ENCODE measurements around the gene IL34. TPM values are rescaled to one million over a fixed set of nuclear protein-coding genes. Genes with fewer than 3 reads are reported as not detected.
A peak's percentile ranks its signal among the peaks of the same experiment; 100 is the strongest.

The IL34 gene
- polyA plus RNA-seq, 1 experiment, result 0.70 TPM

DNA sequence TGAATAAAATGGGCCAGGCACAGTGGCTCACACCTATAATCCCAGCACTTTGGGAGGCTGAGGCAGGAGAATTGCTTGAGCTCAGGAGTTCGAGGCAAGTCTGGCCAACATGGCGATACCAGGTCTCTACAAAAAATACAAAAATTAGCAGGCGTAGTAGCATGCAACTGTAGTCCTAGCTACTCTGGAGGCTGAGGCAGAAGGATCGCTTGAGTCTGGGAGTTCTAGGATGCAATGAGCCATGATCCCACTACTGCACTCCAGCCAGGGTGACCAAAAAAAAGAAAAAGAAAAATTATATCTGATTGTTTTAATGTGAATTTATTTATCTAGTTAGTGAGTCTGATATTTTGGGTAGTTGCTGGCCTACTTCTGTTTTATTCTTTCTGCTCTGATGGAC, 7.0 kb downstream of the IL34 start:
- ChIA-PET CTCF (interaction anchor here (0.6 to 5.8 kb wide), 28 partner anchors 12 to 329 kb away, joined by 3 to 63 read pairs (median 7); no protein-coding TSS in a partner anchor), POLR2A (no interaction called here)
- Histone ChIP-seq H3K36me3 (ENCODE audit: control insufficient read depth, insufficient read depth, low read length) (no peaks in the 10 kb centered on the region), H3K27me3 (ENCODE audit: control insufficient read depth, insufficient read depth, low read length) (no peaks in the 10 kb centered on the region), H3K4me3 (ENCODE audit: low read depth, low read length) (no peak overlapping the region)
- TF ChIP-seq, protein P1, sequence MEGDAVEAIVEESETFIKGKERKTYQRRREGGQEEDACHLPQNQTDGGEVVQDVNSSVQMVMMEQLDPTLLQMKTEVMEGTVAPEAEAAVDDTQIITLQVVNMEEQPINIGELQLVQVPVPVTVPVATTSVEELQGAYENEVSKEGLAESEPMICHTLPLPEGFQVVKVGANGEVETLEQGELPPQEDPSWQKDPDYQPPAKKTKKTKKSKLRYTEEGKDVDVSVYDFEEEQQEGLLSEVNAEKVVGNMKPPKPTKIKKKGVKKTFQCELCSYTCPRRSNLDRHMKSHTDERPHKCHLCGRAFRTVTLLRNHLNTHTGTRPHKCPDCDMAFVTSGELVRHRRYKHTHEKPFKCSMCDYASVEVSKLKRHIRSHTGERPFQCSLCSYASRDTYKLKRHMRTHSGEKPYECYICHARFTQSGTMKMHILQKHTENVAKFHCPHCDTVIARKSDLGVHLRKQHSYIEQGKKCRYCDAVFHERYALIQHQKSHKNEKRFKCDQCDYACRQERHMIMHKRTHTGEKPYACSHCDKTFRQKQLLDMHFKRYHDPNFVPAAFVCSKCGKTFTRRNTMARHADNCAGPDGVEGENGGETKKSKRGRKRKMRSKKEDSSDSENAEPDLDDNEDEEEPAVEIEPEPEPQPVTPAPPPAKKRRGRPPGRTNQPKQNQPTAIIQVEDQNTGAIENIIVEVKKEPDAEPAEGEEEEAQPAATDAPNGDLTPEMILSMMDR (IDR thresholded peaks at IDR 0.05; ENCODE audit: insufficient read depth, low read depth, low read length), result no peak
- no peak for DNase-seq (ENCODE audit: low read depth)

DNA sequence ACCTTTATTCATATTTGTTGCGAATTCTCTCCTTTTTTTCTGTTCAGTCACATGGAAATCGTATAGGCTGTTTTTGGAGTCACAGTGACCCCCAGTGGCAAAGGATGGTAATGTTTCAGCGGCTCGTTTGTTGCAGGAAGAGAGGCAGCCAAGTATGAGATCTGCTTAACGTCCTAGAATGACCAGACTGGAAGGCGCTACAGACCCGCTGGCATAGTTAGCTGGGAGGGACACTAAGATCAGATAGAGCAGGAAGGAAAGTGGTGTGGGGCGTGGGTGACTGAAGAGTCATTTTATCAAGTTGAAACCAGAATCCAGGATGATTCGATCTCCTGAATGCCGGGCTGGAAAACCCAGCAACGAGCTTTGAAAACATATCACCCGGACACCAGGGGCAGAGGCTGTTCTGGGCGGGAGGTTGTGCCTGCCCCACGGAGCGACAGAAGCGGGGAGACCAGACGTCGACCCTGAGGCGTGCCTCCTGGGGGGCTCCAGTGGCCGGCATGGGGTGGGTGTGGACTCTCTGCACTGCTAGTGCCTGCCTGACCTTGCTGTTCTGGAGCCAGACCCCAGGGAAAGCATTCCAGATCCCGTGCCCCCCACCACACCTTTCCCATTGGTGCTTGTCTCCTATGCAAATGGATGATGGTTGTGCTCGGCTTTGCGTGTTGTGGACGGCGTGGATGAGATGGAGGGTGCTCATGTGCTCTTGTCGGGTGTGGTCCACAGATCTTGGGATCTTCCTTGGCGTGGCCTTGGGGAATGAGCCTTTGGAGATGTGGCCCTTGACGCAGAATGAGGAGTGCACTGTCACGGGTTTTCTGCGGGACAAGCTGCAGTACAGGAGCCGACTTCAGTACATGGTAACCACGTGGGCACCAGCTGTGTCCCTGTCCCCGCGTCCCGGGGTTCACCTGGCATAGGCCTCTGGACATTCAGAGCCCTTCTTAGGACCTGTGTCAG, 7.7 kb downstream of the IL34 start:
- no peaks in the 10 kb centered on the region for H3K36me3 ChIP-seq (ENCODE audit: control insufficient read depth, insufficient read depth, low read length)
- peak overlapping the region; percentile 17; the same call in 1 of the 2 replicates for H3K4me3 ChIP-seq (ENCODE audit: low read depth, low read length)
- DNase-seq (ENCODE audit: low read depth), result peak; percentile 48
- POLR2A ChIA-PET, result no interaction called here
- no peaks in the 10 kb centered on the region for H3K27me3 ChIP-seq (ENCODE audit: control insufficient read depth, insufficient read depth, low read length)
- CTCF ChIA-PET, result interaction anchor here (0.6 to 5.8 kb wide), 41 partner anchors 12 to 329 kb away, joined by 3 to 63 read pairs (median 5); no protein-coding TSS in a partner anchor
- TF ChIP-seq, protein P1 (IDR thresholded peaks at IDR 0.05; ENCODE audit: insufficient read depth, low read depth, low read length), result peak; percentile 75

DNA sequence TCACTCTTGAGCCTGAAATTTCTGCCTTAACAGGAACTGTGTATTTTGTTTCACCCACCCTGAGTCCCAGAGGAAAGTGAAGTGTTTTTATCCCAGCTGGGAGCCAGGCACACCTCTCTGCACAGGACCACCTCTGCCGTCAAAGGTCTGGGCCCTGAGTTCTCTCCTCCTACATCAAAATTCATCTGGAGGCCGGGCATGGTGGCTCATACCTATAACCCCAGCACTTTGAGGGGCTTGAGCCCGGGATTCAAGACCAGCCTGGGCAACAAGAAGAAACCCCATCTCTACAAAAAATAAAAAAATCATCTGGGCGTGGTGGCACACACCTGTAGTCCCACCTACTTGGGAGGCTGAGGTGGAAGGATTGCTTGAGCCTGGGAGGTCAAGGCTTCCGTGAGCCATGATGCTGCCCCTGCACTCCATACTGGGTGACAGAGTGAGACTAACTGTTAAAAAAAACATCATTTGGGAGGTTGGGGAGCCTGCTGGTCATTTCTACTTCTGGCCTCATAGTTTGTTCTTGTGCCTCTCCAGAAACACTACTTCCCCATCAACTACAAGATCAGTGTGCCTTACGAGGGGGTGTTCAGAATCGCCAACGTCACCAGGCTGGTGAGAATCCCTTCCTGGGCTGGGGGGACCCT, 9.8 kb downstream of the IL34 start:
- ChIA-PET CTCF (interaction anchor here (0.7 to 5.8 kb wide), 3 partner anchors 113 to 286 kb away, joined by 3 to 63 read pairs (median 5); no protein-coding TSS in a partner anchor), POLR2A (no interaction called here)
- TF ChIP-seq, protein P1 (IDR thresholded peaks at IDR 0.05; ENCODE audit: insufficient read depth, low read depth, low read length), result no peak
- Histone ChIP-seq H3K27me3 (ENCODE audit: control insufficient read depth, insufficient read depth, low read length) (no peaks in the 10 kb centered on the region), H3K36me3 (ENCODE audit: control insufficient read depth, insufficient read depth, low read length) (no peaks in the 10 kb centered on the region), H3K4me3 (ENCODE audit: low read depth, low read length) (no peak overlapping the region)
- DNase-seq (ENCODE audit: low read depth), result no peak

DNA sequence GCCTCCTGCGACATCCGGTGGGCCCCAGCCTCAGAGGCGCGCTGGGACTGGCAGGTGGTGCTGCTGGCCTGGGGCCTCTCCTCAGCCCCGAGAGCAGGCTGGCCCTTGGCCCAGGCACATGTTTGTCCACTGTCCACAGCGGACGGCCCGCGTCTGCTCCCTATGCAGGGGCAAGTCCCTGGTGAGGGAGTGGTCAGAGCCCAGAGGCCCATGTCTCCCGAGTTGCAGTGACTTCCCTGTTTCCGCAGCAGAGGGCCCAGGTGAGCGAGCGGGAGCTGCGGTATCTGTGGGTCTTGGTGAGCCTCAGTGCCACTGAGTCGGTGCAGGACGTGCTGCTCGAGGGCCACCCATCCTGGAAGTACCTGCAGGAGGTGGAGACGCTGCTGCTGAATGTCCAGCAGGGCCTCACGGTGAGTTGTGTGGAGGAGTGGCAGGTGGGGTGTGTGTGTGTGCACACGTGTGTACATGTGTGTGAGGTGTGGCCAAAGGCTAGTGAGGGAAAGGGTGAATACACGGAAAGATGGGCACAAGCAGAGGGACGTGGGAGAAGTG, 10.4 kb downstream of the IL34 start:
- TF ChIP-seq, protein P1 (IDR thresholded peaks at IDR 0.05; ENCODE audit: insufficient read depth, low read depth, low read length), result no peak
- ChIA-PET POLR2A (no interaction called here), CTCF (interaction anchor here (5.8 kb wide), 1 partner anchor 113 kb away, joined by 63 read pairs; no protein-coding TSS in a partner anchor)
- Histone ChIP-seq H3K27me3 (ENCODE audit: control insufficient read depth, insufficient read depth, low read length) (no peaks in the 10 kb centered on the region), H3K4me3 (ENCODE audit: low read depth, low read length) (no peak overlapping the region), H3K36me3 (ENCODE audit: control insufficient read depth, insufficient read depth, low read length) (peaks cover 4% of the 10 kb centered on the region; the same call in 1 of the 2 replicates)
- DNase-seq (ENCODE audit: low read depth), result no peak

Data from BJ (cell line).